ENCODE measurements around the gene CELSR3.

Gene CELSR3

DNA sequence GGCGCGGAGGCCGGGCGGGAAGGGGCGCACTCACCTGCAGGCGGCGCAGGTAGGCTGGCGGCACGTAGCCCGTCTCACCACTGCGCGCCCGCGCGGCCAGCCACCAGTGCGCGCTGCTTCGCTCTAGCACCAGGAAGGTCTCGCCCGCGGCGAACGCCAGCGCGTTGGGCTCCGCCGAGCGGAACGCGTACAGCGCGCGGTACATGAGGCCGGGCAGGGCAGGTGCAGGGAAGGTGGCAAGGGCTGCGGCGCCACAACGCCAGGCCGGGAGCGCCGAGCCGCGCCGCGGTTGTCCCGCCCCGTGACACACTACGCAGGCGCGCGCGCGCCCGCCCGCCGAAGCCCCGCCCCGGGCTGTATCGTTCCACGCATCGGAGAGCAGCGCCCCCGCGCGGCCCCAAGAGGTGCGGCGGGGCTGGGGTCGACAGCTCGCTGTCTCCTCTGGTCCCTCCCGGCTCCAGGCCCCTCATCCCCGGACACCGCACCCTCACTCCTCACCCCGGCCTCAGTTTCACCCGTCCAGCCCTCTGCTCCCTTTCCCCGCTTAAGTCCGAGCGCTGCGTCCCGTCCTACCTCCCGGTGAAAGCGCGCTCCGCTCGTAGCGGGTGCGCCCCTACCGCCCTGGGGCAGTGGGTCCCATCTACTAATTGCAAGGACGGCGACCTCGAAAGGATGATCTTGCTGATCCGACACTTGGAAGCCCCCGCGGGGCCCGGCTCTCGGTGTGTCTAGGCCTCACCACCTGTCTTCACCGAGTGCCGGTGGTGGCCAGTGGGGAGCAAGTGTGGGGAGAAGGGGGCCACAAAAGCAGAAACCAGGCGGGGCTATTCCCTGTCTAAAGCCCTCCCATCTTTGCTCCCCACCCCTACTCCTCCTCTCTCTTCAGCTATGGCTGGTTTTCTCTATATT is 23.2 kb upstream of the CELSR3 start, which contains the start of gene NCKIPSD:
Gene NCKIPSD, minus strand, starts transcription at position 313 of the 909 bp plus-strand sequence. Its CDS starts 108 bp downstream, at position 205.
- no peak for FAIRE-seq

DNA sequence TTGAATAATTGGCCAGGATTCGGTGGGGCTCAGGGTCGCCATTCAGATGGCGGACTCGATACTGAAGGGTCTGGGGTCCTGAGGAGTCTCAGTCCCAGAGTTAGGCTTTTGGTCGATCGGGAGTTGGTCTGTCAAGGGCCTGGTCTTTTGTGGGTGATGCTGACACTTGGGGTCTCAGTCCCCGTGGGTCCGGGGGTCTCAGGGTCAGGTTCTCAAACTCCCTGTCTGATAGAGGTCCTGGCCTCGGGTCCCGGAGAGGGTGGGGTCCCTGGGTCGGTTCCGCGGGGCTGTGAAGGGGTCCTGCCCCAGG is 22.6 kb upstream of the CELSR3 start:
- FAIRE-seq = no peak

DNA sequence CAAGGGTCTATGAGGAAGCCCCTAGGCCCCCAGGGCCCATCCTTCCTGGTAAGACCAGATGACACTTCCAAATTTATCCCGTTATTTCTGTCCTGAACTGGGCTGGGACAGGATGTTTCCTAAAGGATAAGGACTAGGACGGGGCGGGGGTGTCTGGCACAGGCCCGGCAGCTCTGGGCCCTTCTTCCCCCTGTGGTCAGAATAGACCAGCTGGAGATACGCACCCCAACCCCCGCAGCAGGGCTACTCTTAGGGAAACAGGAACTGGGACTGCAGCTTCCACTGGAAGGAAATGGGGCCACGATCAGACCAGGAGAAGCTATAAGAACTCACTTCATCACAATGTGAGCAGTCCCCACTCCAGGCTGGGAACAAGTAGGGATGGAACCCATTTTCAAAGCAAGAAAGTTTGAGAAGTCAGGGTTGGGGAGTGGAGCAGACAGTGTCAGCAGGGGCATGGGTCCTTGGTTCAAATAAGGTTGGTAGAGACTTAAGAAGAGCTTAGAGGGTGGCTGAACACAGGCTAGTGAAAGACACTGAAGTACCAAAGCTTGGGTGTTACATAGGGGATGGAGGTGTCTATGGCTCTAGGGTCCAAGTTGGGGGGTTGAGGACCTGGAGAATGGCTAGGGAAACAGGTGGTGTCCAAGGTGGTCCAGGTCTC is 21.9 kb upstream of the CELSR3 start:
- no peak for FAIRE-seq

DNA sequence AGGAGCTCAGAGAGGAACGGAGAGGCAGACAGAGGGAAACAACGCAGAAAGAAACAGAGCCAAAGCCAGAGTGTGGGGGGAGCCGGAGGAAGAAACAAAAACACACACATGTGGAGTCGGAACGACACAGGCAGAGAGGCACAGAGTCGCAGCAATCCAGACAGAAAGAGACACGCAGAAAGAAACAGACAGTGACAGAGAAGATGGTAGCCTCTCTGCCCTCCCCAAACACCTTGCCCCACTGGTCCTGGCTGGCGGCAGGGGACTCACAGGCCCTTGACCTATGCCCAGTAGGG is 21.3 kb upstream of the CELSR3 start:
- no peak for FAIRE-seq

DNA sequence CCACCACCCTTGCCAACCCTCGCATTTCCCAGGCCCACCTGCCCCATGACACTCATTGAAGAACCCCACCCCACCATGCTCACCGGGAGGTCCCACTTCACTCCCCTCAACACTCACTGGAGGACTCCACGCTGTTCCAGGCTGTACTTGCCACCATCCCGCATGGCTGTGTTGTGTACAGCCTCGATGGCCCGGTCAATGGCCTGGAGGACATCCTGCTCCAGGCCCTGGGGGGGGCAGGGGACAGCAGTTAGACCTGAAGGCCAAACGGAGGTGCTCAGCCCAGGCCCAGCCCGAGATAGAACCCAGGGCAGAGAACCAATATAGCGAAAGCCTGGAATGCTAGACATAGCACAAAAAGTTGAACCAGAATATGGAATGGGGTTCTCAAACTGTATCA is 20.1 kb upstream of the CELSR3 start:
- FAIRE-seq = no peak

DNA sequence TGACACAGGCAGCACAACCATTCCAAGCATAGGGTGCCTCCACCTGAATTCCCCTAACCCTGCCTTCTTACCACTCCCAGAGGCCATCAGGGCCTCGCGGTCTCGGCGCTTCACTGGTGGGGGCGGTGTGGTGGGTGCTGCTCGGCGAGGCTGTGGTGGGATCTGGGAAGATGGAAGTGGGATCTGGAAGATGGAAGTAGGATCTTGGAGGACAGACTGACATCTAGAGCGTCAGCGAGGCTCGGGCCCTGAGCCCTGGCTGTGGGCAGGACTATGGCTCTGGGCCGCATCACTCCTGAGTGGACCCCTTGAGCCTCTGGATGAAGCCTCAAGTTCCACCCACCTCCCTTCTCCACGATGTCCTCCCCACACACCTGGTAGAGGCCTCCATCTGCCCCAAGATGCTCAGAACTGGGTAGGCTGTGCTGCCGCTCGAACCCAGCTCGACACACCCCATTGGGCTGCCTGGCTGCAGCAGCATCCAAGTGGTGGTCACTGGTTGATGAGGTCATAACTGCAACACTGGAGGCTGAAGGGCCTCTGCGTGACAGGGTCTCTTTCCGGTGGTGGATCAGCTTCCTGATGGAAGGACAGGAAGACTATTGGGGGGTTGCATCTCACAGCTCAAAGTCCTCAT is 19.4 kb upstream of the CELSR3 start:
- FAIRE-seq = no peak

DNA sequence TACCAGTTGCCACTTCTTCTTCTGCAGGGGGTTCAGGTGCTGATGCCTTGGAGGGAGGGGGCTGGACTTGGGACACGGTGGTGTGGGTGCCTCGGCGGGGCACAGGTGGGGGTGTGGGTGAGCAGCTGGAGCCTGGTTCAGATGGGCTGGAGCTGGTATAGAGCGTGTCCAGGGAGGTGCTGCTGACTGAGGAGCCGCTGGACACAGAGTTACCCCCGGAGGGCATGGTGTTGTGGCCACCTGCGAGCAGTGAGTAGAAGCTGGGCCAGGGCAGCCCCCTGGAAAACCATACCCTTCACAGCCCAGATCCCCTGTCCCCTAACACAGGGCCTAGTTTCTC is 18.8 kb upstream of the CELSR3 start:
- no peak for FAIRE-seq

DNA sequence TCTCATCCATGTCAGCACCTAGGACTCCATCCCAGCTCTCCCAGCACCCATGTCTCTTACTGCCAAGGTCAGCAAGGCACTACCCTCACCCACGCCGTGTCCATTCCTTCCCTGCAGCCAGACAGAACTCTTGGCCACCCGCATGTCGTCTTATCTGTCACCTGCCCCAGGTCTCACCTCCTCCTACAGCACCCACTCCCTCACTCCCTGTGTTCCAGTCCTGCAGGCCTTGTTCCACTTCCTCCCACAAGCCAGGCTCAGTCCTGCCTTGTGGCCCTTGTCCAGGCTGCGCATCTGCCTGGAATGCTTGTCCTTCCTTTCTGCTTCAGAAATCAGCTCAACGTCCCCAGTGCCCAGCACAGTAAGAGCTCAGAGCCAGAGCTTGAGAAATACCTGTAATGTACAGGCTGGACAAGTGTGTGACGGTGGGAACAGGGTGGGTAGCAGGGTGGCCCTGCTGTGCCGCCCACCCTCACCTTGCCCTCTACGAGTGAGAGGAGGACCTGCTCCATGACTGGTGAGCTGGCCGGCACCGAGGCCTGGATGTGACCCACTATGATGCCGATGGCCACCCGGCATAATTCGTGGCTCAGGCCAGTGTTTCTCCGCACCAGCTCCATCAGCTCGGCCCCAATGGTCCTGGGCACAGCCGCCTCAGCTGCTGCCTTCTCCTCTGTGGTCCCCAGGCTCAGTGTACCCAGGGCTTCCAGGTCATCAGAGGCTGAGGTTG is 18.3 kb upstream of the CELSR3 start:
- FAIRE-seq = no peak

DNA sequence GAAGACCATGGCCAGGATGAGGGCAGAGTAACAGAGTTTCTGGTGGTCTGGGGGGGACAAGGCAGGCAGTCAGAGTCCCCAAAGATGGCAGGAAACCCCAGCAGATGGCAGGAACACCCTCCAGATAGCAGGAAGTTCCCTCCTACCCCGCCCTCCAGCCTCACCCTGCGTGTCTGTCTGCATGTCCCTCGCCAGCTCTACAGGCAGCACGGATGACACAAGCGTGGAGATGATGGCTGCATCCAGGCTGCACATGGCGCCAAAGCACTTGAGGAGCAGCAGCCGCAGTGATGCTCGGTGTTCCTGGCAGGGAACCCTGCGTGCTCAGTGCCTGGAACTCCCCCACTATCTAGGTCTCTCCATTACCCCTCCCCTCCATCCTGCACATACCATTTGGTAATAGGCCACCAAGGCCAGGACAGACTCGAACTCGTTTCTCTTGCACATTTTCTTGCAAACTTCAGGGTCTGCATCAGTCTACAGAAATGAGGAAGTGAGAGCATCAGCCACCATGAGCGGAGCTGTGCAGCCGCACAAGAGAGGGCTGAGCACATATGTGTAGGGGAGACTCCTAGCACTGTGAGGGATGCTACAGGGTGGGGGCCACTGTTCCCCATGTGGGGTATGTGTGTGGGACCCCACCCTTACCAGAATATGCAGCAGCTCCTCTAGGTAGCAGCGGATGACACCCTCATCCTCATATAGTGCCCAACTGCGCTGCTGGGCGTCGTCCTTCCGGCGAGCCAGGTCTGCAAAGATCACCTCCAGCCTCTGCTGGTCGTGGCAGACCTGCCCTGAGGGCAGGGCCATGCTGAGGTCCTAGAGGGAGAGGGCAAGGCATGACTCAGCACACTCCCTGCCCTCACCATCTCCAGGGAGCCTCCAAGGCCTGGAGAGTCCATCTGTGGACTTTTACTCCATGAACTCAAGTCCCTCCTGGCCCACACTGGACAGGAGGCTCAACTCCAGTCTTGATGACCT is 17.0 kb upstream of the CELSR3 start:
- FAIRE-seq = no peak

DNA sequence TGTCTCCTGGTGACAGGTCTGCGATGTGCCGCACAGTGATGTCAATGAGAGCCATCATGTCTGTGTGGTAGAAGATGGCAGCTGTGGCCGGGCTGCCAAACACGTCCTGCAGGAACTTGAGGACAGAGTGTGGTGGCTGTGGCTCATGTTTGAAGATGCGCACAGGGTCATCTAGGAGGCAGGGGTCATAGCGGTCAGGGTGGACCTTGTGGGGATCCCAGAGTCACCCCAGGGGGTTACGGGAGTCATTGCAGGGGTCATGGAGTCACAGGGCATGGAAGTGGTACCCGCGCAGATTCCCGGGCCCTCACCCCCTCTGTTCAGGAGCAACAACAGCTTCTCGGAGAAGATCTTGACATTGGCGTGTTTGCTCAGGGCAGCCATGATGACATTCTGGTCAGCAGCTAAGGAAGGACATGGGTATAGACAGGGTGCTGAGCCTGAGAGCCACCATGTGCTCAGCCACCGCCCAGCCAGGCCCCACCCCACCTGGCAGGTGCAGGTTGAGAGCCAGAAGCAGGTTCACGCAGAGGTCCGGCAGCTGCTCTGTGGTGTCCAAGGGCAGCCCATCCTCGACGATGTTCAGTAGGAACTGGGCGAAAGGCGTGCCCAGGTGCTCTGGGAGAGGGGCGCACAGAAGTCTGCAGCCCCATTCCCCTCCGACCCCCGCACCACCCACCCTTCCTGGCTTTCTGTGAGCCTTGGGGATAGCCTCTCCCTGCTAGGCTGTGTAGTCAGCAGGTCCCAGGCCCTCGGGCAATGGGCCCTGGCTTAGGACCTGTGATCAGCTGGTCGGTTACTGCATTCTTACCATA is 16.1 kb upstream of the CELSR3 start:
- no peak for FAIRE-seq

DNA sequence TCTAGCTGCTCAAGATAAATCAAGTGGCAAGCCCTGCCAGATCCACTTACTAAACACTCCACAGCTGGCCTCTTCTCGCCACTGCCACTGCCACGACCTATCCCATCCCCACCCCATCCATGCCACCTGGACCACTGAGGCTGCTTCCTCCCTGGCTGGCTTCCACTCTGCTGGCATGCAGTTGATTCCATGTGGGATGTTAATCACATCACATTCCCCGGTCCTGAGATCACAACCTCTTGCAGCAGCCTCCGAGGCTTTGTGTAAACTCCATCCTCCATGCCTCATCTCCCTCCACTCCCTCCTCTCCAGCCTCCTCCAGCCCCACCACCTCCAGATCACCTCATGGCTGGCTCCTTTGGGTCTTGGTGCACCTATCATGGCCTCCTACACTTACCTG is 15.4 kb upstream of the CELSR3 start:
- no peak for FAIRE-seq

DNA sequence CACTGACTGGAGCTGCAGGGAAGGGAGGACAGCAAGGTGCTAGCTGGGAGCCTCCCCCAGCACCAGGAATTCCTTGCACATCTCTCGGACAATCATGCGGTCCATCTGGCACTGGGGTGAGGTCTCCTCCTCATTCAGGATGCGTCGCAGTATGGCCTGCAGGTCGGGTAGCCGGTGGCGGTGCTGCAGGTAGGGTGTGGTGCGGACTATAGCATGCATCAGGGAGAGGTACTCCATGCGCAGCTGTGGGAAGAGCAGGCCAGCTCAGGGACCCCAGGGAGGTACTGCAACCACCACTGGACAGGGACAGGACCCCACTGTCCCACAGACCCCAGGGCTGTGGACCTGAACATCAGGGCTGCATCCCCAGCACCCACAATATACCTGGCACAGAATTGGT is 11.8 kb upstream of the CELSR3 start:
- no peak for FAIRE-seq

DNA sequence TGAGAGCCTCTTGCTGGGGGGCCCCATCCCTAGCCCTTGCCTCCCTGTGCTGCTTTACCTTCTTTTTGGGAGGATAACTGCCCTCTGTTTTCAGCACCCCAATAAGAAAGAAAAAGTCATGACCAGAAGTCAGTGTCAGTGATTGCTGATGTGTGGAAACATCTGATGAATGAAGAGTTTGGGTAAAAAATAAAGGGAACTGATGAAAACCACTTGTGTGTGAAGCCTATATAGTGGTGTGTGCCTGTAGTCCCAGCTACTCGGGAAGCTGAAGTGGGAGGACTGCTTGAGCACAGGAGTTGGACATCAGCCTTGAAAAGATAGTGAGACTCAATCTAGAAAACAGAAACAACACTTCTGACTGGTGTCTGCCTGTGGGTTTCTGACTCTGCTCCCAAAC is 9.8 kb upstream of the CELSR3 start:
- no peak for FAIRE-seq

DNA sequence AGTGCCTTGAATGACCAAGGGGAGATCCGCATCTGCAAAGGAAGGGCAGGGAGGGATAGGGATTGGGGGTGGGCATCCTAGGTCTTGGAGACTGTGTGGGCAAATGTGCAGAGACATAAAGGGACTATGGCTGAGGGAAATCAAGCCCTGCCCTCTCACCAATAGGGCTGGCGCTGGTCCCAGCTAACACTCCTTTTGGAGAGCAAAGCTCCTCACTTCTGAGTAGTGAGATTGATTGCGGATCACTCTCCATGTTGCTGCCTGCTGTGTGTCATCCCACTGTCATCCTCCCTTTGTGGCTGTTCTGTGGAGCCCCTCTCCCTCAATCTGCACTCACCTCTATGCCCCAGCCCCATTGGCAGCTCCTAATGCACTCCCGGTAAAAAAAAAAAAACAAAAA is 2.2 kb upstream of the CELSR3 start:
- no peak for FAIRE-seq

DNA sequence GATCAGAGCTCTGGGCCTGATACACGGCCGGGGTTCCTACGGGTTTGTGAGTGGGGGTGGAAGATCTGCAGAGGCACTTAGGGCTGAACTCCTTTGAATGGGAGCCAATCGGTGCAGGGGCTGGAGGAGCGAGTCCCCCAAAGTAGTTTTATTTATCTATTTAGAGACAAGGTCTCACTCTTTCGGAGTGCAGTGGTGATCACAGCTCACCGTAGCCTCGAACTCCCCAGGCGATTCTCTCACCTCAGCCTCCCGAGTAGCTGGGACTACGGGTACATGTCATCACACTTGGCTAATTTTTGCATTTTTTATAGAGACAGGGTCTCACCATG is 1.6 kb upstream of the CELSR3 start:
- FAIRE-seq = no peak

DNA sequence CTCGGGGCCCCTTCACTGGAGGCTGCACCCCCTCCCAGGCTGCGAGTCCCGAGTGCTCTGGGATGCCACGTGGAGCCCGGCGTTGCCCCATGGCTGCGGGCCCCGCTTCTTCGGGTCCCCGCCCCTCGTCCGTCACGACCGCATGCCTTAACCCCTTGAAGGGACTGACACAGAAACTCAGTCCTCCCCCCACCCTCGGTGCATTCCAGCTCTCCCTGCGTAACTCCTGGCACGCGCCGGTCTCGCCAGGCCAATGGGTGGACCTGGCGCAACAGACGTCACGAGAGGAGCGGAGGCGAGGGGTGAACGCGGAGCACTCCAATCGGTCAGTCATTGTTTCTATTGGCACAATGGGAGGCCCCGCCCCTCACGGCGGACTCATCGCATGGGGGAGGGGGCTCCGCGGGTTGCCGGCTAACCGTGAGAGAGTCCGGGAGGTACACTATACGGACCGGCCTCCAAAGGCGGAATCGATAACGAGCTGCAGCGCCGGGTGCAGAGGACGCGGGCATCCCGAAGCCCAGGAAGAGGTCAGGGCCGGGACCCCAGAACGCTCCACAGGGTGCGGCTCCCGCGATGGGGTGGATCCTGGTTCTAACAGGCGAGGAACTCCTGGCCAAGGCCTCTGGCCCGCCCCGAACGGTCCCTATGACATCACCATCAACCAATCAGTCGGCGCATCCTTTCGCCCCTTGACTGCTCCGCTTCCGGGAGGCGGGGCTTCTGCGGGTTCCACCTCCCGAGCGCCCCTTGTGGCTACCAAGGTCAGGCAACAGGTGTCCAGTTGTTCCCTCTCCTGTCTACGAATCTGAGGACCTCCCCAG is 1.0 kb upstream of the CELSR3 start:
- peak; percentile 21 for FAIRE-seq

DNA sequence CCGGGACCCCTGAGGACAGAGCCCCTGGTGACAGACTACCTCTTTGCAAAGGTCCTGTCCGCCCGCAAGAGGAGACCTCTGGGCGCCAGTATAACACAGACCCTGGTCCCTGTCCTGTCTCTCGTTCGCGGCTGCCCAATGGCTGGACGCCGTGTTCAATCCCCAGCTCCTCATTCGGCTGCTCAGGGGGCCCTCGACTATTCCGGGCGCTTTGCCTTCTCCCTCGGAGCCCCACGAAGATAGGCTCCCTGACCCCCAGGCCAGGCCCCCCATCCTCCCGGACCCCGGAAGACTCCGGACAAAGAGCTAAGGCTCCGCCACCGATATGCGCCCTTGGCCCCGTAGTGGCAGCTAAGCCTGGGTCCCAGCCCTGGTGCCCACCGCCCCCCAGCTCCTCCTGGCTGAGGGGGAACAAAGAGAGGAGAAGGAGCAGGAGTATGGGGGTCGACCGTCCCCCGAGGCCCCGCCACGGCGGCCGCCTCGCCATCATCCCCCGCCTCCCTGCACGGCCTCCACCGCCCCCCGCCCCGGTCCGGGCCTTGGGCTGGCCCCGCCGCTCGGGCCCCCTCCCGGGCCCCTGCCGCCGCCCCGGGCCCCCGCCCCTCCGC is 437 bp downstream of the CELSR3 start:
- no peak for FAIRE-seq

DNA sequence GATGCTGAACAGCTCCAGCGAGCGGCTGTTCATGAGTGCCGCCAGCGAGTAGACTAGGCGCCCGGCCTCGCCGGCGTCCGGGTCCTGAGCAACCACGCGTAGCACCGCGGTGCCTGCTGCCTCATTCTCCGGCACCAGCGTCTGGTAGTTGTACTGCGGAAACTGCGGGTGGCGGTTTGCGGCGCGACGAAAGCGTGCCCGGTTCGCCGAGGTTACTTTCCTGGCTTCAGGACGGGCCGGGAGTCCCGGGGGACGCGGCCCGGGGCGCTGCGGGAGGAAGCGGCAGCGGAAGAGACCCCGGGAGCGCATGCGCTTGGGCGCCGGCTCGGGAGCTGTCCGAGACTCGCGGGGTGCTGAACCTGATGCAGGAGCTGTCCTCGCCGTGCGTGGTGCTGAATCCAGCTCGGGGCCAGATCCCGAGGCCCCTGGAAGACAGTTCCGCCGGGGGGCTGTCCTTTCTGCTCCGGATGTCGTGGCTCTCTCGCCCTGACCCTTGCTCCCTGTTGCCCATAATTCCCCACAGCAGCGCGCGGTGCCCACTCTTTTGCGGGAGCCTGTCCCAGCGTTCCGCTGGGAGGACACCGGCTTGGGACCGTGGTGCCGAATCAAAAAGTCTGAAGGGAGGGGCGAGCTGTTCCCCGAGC is 1.1 kb downstream of the CELSR3 start:
- no peak for FAIRE-seq

DNA sequence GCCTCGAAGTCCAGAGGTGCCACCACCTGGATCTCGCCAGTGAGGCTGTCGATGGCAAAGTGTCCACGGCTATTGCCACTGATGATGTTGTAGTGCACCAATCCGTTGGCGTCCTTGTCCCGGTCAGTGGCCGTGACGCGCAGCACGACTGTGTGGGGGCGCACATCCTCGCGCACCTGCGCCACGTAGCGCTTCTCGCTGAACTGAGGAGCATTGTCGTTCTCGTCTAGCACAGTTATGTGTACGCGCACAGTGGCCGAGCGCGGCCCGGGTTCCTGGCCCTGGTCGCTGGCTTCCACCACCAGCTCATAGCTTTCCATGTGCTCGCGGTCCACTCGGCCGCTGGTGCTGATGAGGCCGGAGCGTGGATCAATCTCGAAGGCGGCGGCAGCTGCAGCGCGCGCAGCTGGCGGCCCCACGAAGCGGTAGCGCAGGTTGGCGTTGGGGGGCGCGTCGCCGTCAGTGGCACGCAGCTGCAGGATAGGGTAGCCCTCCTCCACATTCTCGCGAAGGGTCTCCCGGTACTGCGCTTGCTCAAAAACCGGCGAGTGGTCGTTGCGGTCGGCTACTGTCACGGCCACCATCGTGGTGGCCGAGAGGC is 1.8 kb downstream of the CELSR3 start:
- no peak for FAIRE-seq

Measured in colon (tissue), 2 donors.